HepG2 (cell line): Measurements from ENCODE around the gene SERPINE2. TPM values are rescaled to one million over a fixed set of nuclear protein-coding genes. Genes with fewer than 3 reads are reported as not detected.
A peak's percentile ranks its signal among the peaks of the same experiment; 100 is the strongest.

Source experiments
- HDAC1 ChIP-seq: sonication (generic); formaldehyde crosslinking; IDR thresholded peaks from 2 replicates; pipeline ENCODE4 v1.5.1; 2020; ENCODE audit warnings: mild to moderate bottlenecking, missing genetic modification reagents
- KLF9 ChIP-seq: IDR thresholded peaks from 2 replicates; pipeline ENCODE4 v1.6.1; 2016; ENCODE audit warnings: low read depth
- MEIS2 ChIP-seq: sonication (generic); formaldehyde crosslinking; IDR thresholded peaks from 2 replicates; pipeline ENCODE4 v1.9.0; 2021; ENCODE audit warnings: mild to moderate bottlenecking, missing genetic modification reagents
- MYNN ChIP-seq: sonication (generic); formaldehyde crosslinking; IDR thresholded peaks from 2 replicates; pipeline ENCODE4 v1.4.0; 2020; ENCODE audit warnings: mild to moderate bottlenecking, low read depth, missing genetic modification reagents
- NR2F6 ChIP-seq, 2 experiments: IDR thresholded peaks; 2 replicates each; pipeline ENCODE4 v1.6.1; 2016; ENCODE audit warnings: antibody characterized with exemption in 1 of 2, mild to moderate bottlenecking in 1 of 2
- PAWR ChIP-seq: sonication (generic); formaldehyde crosslinking; IDR thresholded peaks from 2 replicates; pipeline ENCODE4 v1.4.0; 2020; ENCODE audit warnings: missing genetic modification reagents, mild to moderate bottlenecking, borderline replicate concordance
- TMF1 ChIP-seq: sonication (generic); formaldehyde crosslinking; IDR thresholded peaks from 2 replicates; pipeline ENCODE4 v1.8.1; 2022; ENCODE audit warnings: low read depth, missing genetic modification reagents
- TP53 ChIP-seq: sonication (generic); formaldehyde crosslinking; conservative IDR thresholded peaks from 2 replicates; pipeline ENCODE4 v1.4.0; 2020; ENCODE audit warnings: missing genetic modification reagents
- ZNF251 ChIP-seq: sonication (generic); formaldehyde crosslinking; IDR thresholded peaks from 2 replicates; pipeline ENCODE4 v1.9.0; 2021; ENCODE audit warnings: mild to moderate bottlenecking, missing genetic modification reagents
- ZNF253 ChIP-seq: sonication (generic); formaldehyde crosslinking; IDR thresholded peaks from 2 replicates; pipeline ENCODE4 v1.8.0; 2022; ENCODE audit warnings: mild to moderate bottlenecking, missing genetic modification reagents, borderline replicate concordance
- ZNF33A ChIP-seq: sonication (generic); formaldehyde crosslinking; IDR thresholded peaks from 2 replicates; pipeline ENCODE4 v1.5.1; 2020; ENCODE audit warnings: missing genetic modification reagents, mild to moderate bottlenecking, moderate library complexity, borderline replicate concordance
- ZNF496 ChIP-seq: sonication (generic); formaldehyde crosslinking; IDR thresholded peaks from 2 replicates; pipeline ENCODE4 v1.8.1; 2023; ENCODE audit warnings: mild to moderate bottlenecking, moderate library complexity, missing genetic modification reagents; ENCODE audit not compliant: insufficient replicate concordance
- ZNF547 ChIP-seq: sonication (generic); formaldehyde crosslinking; IDR thresholded peaks from 2 replicates; pipeline ENCODE4 v1.5.1; 2020; ENCODE audit warnings: mild to moderate bottlenecking, missing genetic modification reagents
- ZNF550 ChIP-seq: sonication (generic); formaldehyde crosslinking; IDR thresholded peaks from 2 replicates; pipeline ENCODE4 v1.4.0; 2020; ENCODE audit warnings: mild to moderate bottlenecking, missing genetic modification reagents, borderline replicate concordance
- ZNF7 ChIP-seq: IDR thresholded peaks from 2 replicates; pipeline ENCODE4 v1.6.1; 2016; ENCODE audit warnings: missing biosample characterization, missing genetic modification reagents
- ZSCAN20 ChIP-seq: sonication (generic); formaldehyde crosslinking; IDR thresholded peaks from 2 replicates; pipeline ENCODE4 v1.4.0; 2020; ENCODE audit warnings: missing genetic modification reagents, mild to moderate bottlenecking, borderline replicate concordance
- polyA plus RNA-seq, 8 experiments: library from polyadenylated mRNA; depleted of rRNA in 3 of 8; stranded (reverse) in 7 of 8; unstranded in 1 of 8; fragments of >200 nt; fragmentation: Illumina TruSeq in 4 of 8; extraction: Trizol in 4 of 8; gene quantifications; 2 replicates each; pipeline versions ENCODE4 v1.2.1 to v1.2.3, GENCODE V29; 2011 to 2016; ENCODE audit warnings: low read depth in 4 of 8, missing spikeins in 1 of 8, mixed read lengths in 1 of 8; ENCODE audit not compliant: insufficient read depth in 1 of 8
- total RNA-seq, 5 experiments: library from RNA; depleted of rRNA; stranded (reverse); fragments of >200 nt; fragmentation: Illumina TruSeq; extraction: Trizol; gene quantifications; 2 replicates each; pipeline ENCODE4 v1.2.3, GENCODE V29; 2016; ENCODE audit warnings: low read depth in 1 of 5
- TF ChIP-seq, protein P1 (sequence below): sonication (generic); formaldehyde crosslinking; IDR thresholded peaks from 2 replicates; pipeline ENCODE4 v1.4.0; 2020; ENCODE audit warnings: mild to moderate bottlenecking, missing genetic modification reagents
- TF ChIP-seq, protein P2 (sequence below), 2 experiments: sonication (generic) in 1 of 2; formaldehyde crosslinking in 1 of 2; IDR thresholded peaks; 2 replicates each; pipeline versions ENCODE4 v1.4.0 to v1.6.1; 2018 to 2020; ENCODE audit warnings: missing genetic modification reagents in 2 of 2, borderline replicate concordance in 1 of 2, low read depth in 1 of 2, mild to moderate bottlenecking in 1 of 2, missing biosample characterization in 1 of 2
- TF ChIP-seq, protein P3 (sequence below): sonication (generic); formaldehyde crosslinking; IDR thresholded peaks from 2 replicates; pipeline ENCODE4 v1.5.0; 2020; ENCODE audit warnings: missing genetic modification reagents
- TF ChIP-seq, protein P4 (sequence below): sonication (generic); formaldehyde crosslinking; IDR thresholded peaks from 2 replicates; pipeline ENCODE4 v1.9.0; 2022; ENCODE audit warnings: low read depth, missing genetic modification reagents

Gene SERPINE2
- total and polyA plus RNA-seq, 2 of the 13 experiments (the other 11 are each of a cell fraction or from before 2014, with no cell fraction given): 7.9 to 18.1 TPM

DNA sequence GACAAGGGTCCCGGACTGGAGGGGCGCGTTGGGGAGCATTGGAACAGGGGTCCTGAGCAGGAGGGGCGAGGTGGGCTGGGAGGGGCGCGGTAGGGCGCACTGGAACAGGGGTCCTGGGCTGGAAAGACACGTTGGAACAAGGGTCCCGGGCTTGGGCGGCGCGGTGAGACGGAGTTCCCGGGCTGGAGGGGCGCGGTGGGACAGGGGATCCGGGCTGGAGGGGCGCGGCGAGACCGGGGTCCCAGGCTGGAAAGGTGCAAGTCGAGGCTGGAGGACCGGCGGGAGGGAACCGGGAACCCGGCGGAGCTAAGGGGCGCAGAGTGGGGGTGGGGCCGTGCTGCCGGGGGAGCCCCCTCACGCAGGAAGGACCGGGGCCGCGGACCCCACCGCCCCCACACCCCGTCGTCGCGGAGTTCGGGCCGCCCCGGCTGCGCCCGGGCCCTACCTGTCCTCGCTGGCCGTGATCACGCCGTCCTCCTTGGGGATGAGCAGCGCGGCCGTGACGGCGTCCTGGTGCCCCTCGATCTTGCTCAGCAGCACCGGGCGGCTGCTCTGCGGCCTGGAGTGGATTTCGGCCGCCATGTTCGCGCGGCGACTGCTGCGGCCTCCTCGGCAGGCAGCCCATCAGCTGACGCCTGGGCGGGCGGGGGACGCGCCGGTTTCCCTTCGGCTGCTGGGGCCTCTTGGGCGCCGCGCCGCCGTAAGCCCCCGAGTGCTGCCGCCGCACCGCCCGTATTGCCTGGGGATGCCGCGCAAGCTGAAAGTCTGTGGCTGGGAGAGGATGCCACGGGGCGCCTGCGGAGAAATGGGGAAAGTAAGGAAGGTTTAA, 94.2 kb downstream of the SERPINE2 start, which contains the start of gene WDFY1 (continued):
- TF ChIP-seq HDAC1 (CRISPR knock-in tag) (peak; percentile 95), ZNF547 (peak; percentile 57), NR2F6 (IDR thresholded peaks at IDR 0.05) (no peak), NR2F6 (CRISPR knock-in tag; IDR thresholded peaks at IDR 0.05) (peak; percentile 74), ZSCAN20 (CRISPR knock-in tag) (peak; percentile 94; the same call in 1 of the 2 replicates), MEIS2 (CRISPR knock-in tag) (peak; percentile 83), ZNF33A (no peak), ZNF251 (CRISPR knock-in tag) (no peak), ZNF253 (CRISPR knock-in tag) (no peak), ZNF7 (CRISPR knock-in tag) (no peak), TP53 (CRISPR knock-in tag) (no peak), ZNF550 (peak; percentile 79; the same call in 1 of the 2 replicates), TMF1 (peak; percentile 78; the same call in 1 of the 2 replicates), MYNN (CRISPR knock-in tag) (peak; percentile 91; the same call in 1 of the 2 replicates), ZNF496 (CRISPR knock-in tag) (no peak), PAWR (no peak; the same call in 1 of the 2 replicates), KLF9 (CRISPR knock-in tag) (0 out of 2 replicates have a peak, but pooled peaks have one; percentile 73)
- TF ChIP-seq, protein P1, sequence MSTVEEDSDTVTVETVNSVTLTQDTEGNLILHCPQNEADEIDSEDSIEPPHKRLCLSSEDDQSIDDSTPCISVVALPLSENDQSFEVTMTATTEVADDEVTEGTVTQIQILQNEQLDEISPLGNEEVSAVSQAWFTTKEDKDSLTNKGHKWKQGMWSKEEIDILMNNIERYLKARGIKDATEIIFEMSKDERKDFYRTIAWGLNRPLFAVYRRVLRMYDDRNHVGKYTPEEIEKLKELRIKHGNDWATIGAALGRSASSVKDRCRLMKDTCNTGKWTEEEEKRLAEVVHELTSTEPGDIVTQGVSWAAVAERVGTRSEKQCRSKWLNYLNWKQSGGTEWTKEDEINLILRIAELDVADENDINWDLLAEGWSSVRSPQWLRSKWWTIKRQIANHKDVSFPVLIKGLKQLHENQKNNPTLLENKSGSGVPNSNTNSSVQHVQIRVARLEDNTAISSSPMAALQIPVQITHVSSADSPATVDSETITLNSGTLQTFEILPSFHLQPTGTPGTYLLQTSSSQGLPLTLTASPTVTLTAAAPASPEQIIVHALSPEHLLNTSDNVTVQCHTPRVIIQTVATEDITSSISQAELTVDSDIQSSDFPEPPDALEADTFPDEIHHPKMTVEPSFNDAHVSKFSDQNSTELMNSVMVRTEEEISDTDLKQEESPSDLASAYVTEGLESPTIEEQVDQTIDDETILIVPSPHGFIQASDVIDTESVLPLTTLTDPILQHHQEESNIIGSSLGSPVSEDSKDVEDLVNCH: no peak
- TF ChIP-seq, protein P2, sequence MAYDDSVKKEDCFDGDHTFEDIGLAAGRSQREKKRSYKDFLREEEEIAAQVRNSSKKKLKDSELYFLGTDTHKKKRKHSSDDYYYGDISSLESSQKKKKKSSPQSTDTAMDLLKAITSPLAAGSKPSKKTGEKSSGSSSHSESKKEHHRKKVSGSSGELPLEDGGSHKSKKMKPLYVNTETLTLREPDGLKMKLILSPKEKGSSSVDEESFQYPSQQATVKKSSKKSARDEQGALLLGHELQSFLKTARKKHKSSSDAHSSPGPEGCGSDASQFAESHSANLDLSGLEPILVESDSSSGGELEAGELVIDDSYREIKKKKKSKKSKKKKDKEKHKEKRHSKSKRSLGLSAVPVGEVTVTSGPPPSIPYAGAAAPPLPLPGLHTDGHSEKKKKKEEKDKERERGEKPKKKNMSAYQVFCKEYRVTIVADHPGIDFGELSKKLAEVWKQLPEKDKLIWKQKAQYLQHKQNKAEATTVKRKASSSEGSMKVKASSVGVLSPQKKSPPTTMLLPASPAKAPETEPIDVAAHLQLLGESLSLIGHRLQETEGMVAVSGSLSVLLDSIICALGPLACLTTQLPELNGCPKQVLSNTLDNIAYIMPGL (CRISPR knock-in tag; IDR thresholded peaks at IDR 0.05; ENCODE audit: borderline replicate concordance in 1 of 2, low read depth in 1 of 2): peak; percentile 92 to 98
- TF ChIP-seq, protein P3, sequence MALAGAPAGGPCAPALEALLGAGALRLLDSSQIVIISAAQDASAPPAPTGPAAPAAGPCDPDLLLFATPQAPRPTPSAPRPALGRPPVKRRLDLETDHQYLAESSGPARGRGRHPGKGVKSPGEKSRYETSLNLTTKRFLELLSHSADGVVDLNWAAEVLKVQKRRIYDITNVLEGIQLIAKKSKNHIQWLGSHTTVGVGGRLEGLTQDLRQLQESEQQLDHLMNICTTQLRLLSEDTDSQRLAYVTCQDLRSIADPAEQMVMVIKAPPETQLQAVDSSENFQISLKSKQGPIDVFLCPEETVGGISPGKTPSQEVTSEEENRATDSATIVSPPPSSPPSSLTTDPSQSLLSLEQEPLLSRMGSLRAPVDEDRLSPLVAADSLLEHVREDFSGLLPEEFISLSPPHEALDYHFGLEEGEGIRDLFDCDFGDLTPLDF (CRISPR knock-in tag): peak; percentile 89
- TF ChIP-seq, protein P4, sequence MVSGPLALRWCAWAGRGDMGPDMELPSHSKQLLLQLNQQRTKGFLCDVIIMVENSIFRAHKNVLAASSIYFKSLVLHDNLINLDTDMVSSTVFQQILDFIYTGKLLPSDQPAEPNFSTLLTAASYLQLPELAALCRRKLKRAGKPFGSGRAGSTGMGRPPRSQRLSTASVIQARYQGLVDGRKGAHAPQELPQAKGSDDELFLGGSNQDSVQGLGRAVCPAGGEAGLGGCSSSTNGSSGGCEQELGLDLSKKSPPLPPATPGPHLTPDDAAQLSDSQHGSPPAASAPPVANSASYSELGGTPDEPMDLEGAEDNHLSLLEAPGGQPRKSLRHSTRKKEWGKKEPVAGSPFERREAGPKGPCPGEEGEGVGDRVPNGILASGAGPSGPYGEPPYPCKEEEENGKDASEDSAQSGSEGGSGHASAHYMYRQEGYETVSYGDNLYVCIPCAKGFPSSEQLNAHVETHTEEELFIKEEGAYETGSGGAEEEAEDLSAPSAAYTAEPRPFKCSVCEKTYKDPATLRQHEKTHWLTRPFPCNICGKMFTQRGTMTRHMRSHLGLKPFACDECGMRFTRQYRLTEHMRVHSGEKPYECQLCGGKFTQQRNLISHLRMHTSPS (CRISPR knock-in tag): no peak
